SJSA1 (cell line): ENCODE results near the gene MICU2. TPM values are rescaled to one million over a fixed set of nuclear protein-coding genes. Genes with fewer than 3 reads are reported as not detected.

ENCODE experiments used
- DNase-seq, 2 experiments: peaks; one replicate each; pipeline ENCODE4 v3.0.0-alpha.2; 2015 to 2020; ENCODE audit warnings: low spot score in 2 of 2, low read depth in 1 of 2
- H3K27ac ChIP-seq: fragments of 250-450 bp; sonication (Bioruptor Pico); 2 replicates; pipeline ENCODE4 v1.5.1; 2020; ENCODE audit warnings: mild to moderate bottlenecking, moderate library complexity
- H3K27me3 ChIP-seq: fragments of 250-450 bp; sonication (Bioruptor Pico); replicated peaks from 2 replicates; pipeline ENCODE4 v1.5.1; 2020; ENCODE audit warnings: mild to moderate bottlenecking, moderate library complexity
- H3K36me3 ChIP-seq: fragments of 250-450 bp; sonication (Bioruptor Pico); 2 replicates; pipeline ENCODE4 v1.5.1; 2020; ENCODE audit warnings: mild to moderate bottlenecking
- H3K4me1 ChIP-seq: fragments of 250-450 bp; sonication (Bioruptor Pico); replicated peaks from 2 replicates; pipeline ENCODE4 v1.6.1; 2021; ENCODE audit warnings: mild to moderate bottlenecking
- H3K4me3 ChIP-seq: fragments of 250-450 bp; sonication (Bioruptor Pico); 2 replicates; pipeline ENCODE4 v1.5.1; 2020; ENCODE audit warnings: mild to moderate bottlenecking
- H3K9me3 ChIP-seq: fragments of 250-450 bp; sonication (Bioruptor Pico); replicated peaks from 2 replicates; pipeline ENCODE4 v1.5.1; 2020; ENCODE audit warnings: mild to moderate bottlenecking
- total RNA-seq: library from RNA; depleted of rRNA; stranded (reverse); fragments of >200 nt; shearing (Covaris generic); gene quantifications from 2 replicates; pipeline ENCODE4 v1.2.3, GENCODE V29; 2014; rRNA removed

Gene MICU2
- 69.7 TPM in 2 replicates for total RNA-seq

- Histone ChIP-seq H3K9me3 (no peaks in the 10 kb centered on the region), H3K27ac (peak within 1 kb of the TSS; percentile 92), H3K4me3 (peak within 1 kb of the TSS; percentile 95), H3K4me1 (peaks cover 7% of the 10 kb centered on the region; the same call in 1 of the 2 replicates), H3K27me3 (no peaks in the 10 kb centered on the region), H3K36me3 (peaks cover 5% of the 10 kb centered on the region; the same call in 1 of the 2 replicates)
- DNase-seq, result peak; percentile 89 to 95
Observed at GRCh38 chr13:21603531-21604448, at the start of gene MICU2. TSS of gene MICU2 (minus strand) at chr13:21604170. CDS start at chr13:21604148, 22 bp downstream.

GRCh38 chr13:21641629-21642028 is 37.7 kb upstream of the MICU2 start:
- no peak for DNase-seq
- Histone ChIP-seq H3K9me3 (no peaks in the 10 kb centered on the region), H3K4me3 (no peak overlapping the region), H3K36me3 (no peaks in the 10 kb centered on the region), H3K27me3 (no peaks in the 10 kb centered on the region), H3K27ac (no peak overlapping the region), H3K4me1 (peaks cover 6% of the 10 kb centered on the region)

- H3K4me1 ChIP-seq, result peaks cover 6% of the 10 kb centered on the region
- H3K27ac ChIP-seq, result no peak overlapping the region
- H3K27me3 ChIP-seq, result no peaks in the 10 kb centered on the region
- no peaks in the 10 kb centered on the region for H3K36me3 ChIP-seq
- no peaks in the 10 kb centered on the region for H3K9me3 ChIP-seq
- DNase-seq, result no peak
- H3K4me3 ChIP-seq, result no peak overlapping the region
Observed at GRCh38 chr13:21639561-21639960, 35.6 kb upstream of the MICU2 start.

GRCh38 chr13:21638319-21639282 is 34.6 kb upstream of the MICU2 start:
- no peaks in the 10 kb centered on the region for H3K36me3 ChIP-seq
- peak in 1 of 2 experiments; percentile 40 for DNase-seq
- no peak overlapping the region for H3K4me3 ChIP-seq
- H3K27ac ChIP-seq, result no peak overlapping the region
- H3K27me3 ChIP-seq, result no peaks in the 10 kb centered on the region
- H3K4me1 ChIP-seq, result peaks cover 6% of the 10 kb centered on the region
- no peaks in the 10 kb centered on the region for H3K9me3 ChIP-seq

- DNase-seq, result peak; percentile 35 to 76
- H3K36me3 ChIP-seq, result no peaks in the 10 kb centered on the region
- H3K27me3 ChIP-seq, result no peaks in the 10 kb centered on the region
- no peak overlapping the region for H3K4me3 ChIP-seq
- no peak overlapping the region for H3K27ac ChIP-seq
- peaks cover 6% of the 10 kb centered on the region for H3K4me1 ChIP-seq
- no peaks in the 10 kb centered on the region for H3K9me3 ChIP-seq
Observed at GRCh38 chr13:21637296-21637695, 33.3 kb upstream of the MICU2 start.

- Histone ChIP-seq H3K36me3 (no peaks in the 10 kb centered on the region), H3K9me3 (no peaks in the 10 kb centered on the region), H3K4me3 (no peak overlapping the region), H3K27me3 (no peaks in the 10 kb centered on the region), H3K27ac (no peak overlapping the region), H3K4me1 (peaks cover 6% of the 10 kb centered on the region)
- no peak for DNase-seq
Observed at GRCh38 chr13:21636656-21637055, 32.7 kb upstream of the MICU2 start.

GRCh38 chr13:21632196-21632595 is 28.2 kb upstream of the MICU2 start:
- Histone ChIP-seq H3K27me3 (no peaks in the 10 kb centered on the region), H3K36me3 (no peaks in the 10 kb centered on the region), H3K4me3 (no peak overlapping the region), H3K9me3 (no peaks in the 10 kb centered on the region), H3K4me1 (no peaks in the 10 kb centered on the region; the same call in 1 of the 2 replicates), H3K27ac (no peak overlapping the region)
- DNase-seq, result no peak

- Histone ChIP-seq H3K4me1 (0 out of 2 replicates have a peak, but pooled peaks cover 3% of the 10 kb centered on the region), H3K4me3 (no peak overlapping the region), H3K9me3 (no peaks in the 10 kb centered on the region), H3K27me3 (no peaks in the 10 kb centered on the region), H3K36me3 (no peaks in the 10 kb centered on the region), H3K27ac (no peak overlapping the region)
- DNase-seq, result peak in 1 of 2 experiments; percentile 25
Observed at GRCh38 chr13:21625366-21625765, 21.4 kb upstream of the MICU2 start.

GRCh38 chr13:21620861-21621260 is 16.9 kb upstream of the MICU2 start:
- no peaks in the 10 kb centered on the region for H3K9me3 ChIP-seq
- no peak overlapping the region for H3K27ac ChIP-seq
- no peak overlapping the region for H3K4me3 ChIP-seq
- no peaks in the 10 kb centered on the region for H3K27me3 ChIP-seq
- no peaks in the 10 kb centered on the region for H3K36me3 ChIP-seq
- no peak for DNase-seq
- H3K4me1 ChIP-seq, result peaks cover 9% of the 10 kb centered on the region

- Histone ChIP-seq H3K9me3 (no peaks in the 10 kb centered on the region), H3K27me3 (no peaks in the 10 kb centered on the region), H3K4me3 (no peak overlapping the region), H3K36me3 (no peaks in the 10 kb centered on the region), H3K4me1 (peaks cover 6% of the 10 kb centered on the region), H3K27ac (no peak overlapping the region)
- DNase-seq, result no peak
Observed at GRCh38 chr13:21619633-21620220, 15.8 kb upstream of the MICU2 start.

- DNase-seq, result peak in 1 of 2 experiments; percentile 24
Observed at GRCh38 chr13:21616880-21617279, 12.9 kb upstream of the MICU2 start.

GRCh38 chr13:21616205-21616866 is 12.4 kb upstream of the MICU2 start:
- peak overlapping the region; percentile 9; the same call in 1 of the 2 replicates for H3K27ac ChIP-seq
- peak overlapping the region; percentile 13 for H3K4me3 ChIP-seq
- no peak for DNase-seq

More at GRCh38 chr13:21616880-21617279, 12.9 kb upstream of the MICU2 start:
- peak overlapping the region; percentile 13 for H3K4me3 ChIP-seq
- H3K36me3 ChIP-seq, result no peaks in the 10 kb centered on the region
- H3K27ac ChIP-seq, result 0 out of 2 replicates have a peak overlapping the region, but pooled peaks have one; percentile 9
- H3K27me3 ChIP-seq, result no peaks in the 10 kb centered on the region
- no peaks in the 10 kb centered on the region for H3K9me3 ChIP-seq
- peaks cover 6% of the 10 kb centered on the region for H3K4me1 ChIP-seq

GRCh38 chr13:21615427-21615826 is 11.5 kb upstream of the MICU2 start:
- Histone ChIP-seq H3K9me3 (no peaks in the 10 kb centered on the region), H3K27me3 (no peaks in the 10 kb centered on the region), H3K36me3 (no peaks in the 10 kb centered on the region), H3K4me3 (no peak overlapping the region), H3K27ac (no peak overlapping the region), H3K4me1 (peaks cover 6% of the 10 kb centered on the region)
- no peak for DNase-seq

More at GRCh38 chr13:21616205-21616866, 12.4 kb upstream of the MICU2 start:
- no peaks in the 10 kb centered on the region for H3K36me3 ChIP-seq
- no peaks in the 10 kb centered on the region for H3K9me3 ChIP-seq
- H3K4me1 ChIP-seq, result peaks cover 6% of the 10 kb centered on the region
- no peaks in the 10 kb centered on the region for H3K27me3 ChIP-seq
